GM12892 (cell line): Measurements from ENCODE around the gene SBK3.
"Not testable (repeated sequence)": the region's sequence is repeated elsewhere in the genome, so short reads cannot be mapped to it uniquely, and the experiment has no call there.

ENCODE experiments used
- DNase-seq: peaks from one replicate; pipeline ENCODE4 v3.0.0; 2011; ENCODE audit not compliant: insufficient read length
- FAIRE-seq: peaks from 2 replicates; lab custom pipeline; 2011; peaks lifted over from hg19 to GRCh38; lab: Jason Lieb, UNC
- POLR2A ChIP-seq: IDR thresholded peaks from 2 replicates; pipeline ENCODE4 v1.6.1; 2011; ENCODE audit warnings: low read depth, low read length, control low read depth
- POLR2AphosphoS5 ChIP-seq: IDR thresholded peaks from 2 replicates; pipeline ENCODE4 v1.6.1; 2011; ENCODE audit warnings: low read depth, low read length, control low read depth
- TAF1 ChIP-seq: IDR thresholded peaks from 2 replicates; pipeline ENCODE4 v1.6.1; 2011; ENCODE audit warnings: low read depth, mild to moderate bottlenecking, control low read depth, low read length, borderline replicate concordance

Gene SBK3

DNA sequence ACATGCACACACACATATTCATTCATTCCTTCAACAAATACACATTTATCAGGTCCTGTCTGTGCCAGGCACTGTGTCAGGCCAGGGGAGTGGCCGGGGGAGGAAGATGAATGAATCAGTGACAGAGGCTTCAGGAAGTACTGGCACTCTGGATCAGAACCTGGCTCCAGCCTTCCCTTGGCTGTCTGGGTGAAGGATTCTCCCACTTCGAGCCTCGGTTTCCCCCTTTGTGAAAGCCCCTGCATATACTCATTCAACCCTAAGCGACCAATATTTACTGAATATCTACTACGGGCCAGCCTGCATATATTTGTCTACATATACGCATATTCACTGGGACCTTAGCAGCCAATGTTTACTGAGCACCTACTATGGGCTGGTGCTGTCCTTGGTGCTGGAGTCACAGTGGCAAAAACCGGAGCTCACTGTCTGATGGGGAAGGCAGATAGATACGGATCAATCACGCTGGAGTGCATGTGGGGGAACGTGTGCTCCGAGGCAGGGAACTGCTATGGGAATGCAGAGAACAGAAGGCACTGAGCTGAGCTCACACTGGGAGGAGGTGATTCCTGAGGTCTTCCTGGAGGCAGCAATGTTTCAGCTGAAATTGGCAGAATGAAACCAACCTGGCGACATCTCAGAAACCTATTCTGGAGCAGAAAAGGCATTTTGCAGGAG lies 35.9 kb upstream of the SBK3 start:
- no peak for DNase-seq
- TF ChIP-seq POLR2AphosphoS5 = no peak
- TF ChIP-seq POLR2A = no peak
- no peak for TF ChIP-seq TAF1
- no peak for FAIRE-seq

DNA sequence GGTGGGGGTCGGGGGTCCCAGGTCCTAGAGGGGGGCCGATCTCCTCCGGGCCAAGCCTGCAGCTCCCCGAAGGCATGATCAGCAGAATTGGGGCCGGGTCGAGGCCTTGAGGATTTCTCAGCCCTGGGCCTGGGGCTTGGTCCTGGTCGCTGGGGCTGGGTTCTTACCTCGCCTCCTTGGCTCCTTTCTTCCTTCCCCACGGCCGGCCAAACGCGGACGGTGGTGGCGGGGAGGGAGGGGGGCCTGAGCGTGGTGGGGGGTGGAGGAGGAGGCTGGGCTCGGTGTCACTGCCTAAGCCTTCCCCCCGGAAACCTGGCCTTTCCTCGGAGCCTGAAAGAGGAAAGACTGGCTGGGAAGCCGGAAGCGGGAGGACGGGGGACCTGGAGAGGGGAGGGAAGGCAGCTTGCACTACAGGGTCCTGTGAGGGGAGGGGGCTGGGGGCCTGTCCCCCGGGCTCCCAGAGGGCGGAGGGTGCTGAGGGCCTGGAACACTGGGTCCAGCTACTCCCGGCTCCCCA lies 35.3 kb upstream of the SBK3 start, which contains the start of gene ZNF579:
Gene ZNF579, minus strand, starts transcription at position 221 of the 517 bp plus-strand sequence. CDS start 1,209 bp downstream, outside the sequence.
- TF ChIP-seq POLR2AphosphoS5 = peak; percentile 39; the same call in 1 of the 2 replicates
- TF ChIP-seq TAF1 = no peak
- peak; percentile 58; the same call in 1 of the 2 replicates for TF ChIP-seq POLR2A
- peak; percentile 82 for DNase-seq
- no peak for FAIRE-seq

DNA sequence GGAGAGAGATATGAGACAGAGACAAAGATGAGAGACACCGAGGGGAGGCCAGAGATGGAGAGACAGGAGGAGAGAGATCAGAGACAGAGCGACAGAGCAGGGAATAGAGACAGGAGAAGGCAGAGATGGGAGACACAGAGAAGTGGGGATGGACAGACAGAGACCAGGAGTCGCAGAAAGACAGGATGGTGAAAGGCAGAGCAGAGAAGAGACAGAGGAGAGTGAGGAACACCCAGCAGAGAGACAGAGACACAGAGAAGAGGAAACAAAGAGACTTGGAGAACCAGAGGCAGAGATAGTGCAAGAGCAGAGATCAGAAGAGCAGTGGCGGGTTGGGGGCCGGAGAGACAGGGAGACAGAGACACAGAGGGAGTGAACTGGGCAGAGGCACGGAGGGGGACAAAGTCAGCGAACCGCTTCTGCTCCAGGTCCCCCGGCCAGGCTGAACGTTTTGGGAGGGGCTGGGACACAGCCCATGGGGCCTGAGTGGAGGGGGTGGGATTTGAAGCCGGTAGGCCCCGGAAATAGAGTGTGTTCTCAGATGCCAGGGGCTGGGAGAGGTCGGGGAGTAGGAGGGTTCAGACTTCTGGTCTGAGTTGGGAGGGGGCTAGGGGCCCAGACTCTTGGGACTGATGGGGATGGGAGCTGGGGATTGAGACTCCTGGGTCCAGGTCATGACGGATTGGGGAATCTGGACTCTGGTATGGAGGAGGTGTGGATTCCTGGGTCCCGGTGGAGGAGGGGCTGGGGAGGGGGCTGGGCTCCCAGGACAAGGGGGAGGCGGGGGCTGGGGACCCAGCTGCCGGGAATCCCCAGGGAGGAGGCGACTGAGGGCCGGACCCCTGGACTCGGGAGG lies 34.7 kb upstream of the SBK3 start:
- FAIRE-seq = no peak
- no peak for DNase-seq
- TF ChIP-seq POLR2AphosphoS5 (no peak), POLR2A (no peak)

DNA sequence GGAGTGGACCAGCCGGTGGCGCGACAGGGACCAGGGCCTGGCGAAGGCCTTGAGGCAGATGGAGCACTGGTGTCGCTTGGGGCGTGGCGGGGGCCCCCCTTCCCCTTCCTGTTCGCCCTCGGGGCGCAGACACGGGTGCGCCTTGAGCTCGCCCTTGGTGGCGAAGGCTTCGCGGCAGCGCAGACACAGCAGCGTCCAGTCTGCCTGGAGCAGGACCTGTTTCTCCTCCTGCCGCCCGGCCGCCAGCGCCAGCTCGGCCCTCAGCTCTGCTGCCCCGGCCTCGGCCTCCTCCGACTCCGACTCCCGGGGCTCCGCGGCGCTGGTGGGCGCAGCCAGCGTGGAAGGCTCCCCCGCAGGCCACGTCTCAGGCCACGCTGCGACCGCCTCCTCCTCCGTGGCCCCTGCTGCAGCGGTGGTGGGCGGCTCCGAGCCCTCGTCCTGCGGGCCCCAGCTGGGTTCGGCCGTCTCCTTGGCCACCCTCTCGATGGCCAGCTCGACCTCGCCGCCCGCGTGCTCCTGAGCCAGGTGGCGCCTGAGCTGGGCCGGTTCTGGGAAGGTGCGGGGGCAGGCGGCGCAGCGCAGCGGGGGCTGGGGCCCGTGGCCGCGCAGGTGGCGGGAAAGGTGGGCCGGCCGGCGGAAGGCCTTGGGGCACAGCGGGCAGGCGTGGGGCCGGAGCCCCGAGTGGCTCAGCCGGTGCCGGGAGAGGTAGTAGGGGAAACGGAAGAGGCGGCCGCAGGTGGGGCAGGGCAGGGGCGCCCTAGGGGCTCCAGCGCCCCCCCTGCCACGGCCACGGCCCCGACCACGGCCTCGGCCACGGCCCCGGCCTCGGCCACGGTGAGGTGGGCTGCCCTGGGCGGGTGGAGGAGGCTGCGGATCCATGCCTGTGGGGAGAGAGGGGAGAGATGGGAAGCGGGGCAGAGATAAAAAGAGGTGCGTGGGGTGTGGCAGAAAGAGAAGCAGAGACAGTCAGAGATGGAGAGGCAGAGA lies 33.7 kb upstream of the SBK3 start:
- TF ChIP-seq TAF1 (no peak), POLR2AphosphoS5 (no peak), POLR2A (no peak)
- DNase-seq (no peak), FAIRE-seq (no peak)

DNA sequence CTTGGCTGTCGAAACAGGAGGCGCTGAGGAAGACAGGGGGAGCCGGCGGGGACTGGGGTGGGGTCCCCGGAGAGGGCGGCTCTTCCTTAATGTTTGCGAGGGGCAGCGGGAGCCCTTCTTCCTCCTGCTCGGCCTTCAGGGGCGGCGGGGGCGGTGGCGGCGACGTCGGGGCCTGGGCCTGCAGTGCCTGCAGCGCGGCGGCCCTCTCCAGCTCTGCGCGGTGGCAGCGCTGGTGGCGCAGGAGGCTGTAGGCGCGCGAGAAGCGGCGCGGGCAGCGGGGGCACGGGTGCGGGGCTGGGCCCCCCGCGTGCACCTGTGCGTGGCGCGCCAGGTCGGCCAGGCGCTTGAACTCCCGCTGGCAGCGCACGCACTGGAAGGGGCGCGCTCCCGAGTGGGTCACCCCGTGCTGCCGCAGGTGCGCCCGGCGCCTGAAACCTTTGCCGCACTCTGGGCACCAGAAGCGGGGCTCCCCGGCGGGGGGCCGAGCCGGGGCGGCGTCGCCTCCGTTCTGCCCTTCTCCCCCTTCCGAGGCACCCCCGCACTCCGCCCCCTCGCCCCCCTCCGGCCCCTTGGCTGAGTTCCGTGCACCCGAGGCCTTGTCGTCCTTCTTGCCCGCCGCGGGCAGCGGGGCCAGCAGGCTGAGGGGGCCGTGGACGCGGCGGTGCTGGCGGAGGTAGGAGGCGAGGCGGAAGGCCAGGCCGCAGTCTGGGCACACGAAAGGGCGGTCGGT lies 32.9 kb upstream of the SBK3 start:
- FAIRE-seq (no peak), DNase-seq (no peak)
- TF ChIP-seq POLR2AphosphoS5 (no peak), TAF1 (no peak), POLR2A (no peak)

DNA sequence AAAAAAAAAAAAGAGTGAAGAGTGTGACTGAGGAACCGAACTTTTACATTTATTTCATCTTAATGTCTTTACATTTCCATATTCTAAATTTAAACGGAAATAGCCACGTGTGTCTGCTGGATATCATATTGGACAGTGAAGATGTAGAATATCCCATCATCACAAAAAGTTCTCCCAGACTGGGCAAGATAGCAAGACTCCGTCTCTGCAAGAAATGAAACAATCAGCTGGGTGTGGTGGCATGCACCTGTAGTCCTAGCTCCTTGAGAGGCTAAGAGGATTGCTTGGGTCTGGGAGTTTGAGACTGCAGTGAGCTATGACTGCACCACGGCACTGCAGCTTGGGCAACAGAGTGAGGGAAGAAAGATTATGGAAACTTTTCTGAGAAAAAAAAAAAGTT lies 31.4 kb upstream of the SBK3 start:
- DNase-seq = no peak
- no peak for TF ChIP-seq TAF1
- TF ChIP-seq POLR2AphosphoS5 = no peak
- no peak for TF ChIP-seq POLR2A
- no peak for FAIRE-seq

DNA sequence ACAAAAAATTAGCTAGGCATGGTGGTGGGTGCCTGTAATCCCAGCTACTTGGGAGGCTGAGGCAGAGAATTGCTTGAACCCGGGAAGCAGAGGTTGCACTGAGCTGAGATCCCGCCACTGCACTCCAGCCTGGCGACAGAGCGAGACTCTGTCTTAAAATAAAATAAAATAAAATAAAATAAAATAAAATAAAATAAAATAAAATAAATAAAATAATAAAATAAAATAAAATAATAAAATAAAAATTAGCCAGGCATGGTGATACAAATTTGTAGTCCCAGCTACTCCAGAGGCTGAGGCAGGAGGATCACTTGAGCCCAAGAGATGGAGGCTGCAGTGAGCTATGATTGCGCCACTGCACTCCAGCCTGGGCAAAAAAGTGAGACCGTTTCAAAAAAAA lies 28.6 kb upstream of the SBK3 start:
- DNase-seq, FAIRE-seq: not testable (repeated sequence)

DNA sequence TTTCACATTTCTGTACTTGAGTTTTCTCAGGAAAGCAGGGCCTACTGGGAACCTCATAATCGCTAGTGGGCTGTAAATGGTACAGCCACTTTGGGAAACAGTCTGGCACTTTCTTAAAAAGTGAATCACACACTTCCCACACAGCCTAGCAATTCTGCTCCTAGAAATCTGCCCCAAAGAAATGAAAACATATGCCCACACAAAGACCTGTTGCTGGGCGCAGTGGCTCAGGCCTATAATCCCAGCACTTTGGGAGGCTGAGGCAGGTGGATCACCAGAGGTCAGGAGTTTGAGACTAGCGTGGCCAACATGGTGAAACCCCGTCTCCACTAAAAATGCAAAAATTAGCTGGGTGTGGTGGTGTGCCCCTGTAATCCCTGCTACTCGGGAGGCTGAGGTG lies 24.1 kb upstream of the SBK3 start:
- not testable (repeated sequence) for FAIRE-seq, DNase-seq

DNA sequence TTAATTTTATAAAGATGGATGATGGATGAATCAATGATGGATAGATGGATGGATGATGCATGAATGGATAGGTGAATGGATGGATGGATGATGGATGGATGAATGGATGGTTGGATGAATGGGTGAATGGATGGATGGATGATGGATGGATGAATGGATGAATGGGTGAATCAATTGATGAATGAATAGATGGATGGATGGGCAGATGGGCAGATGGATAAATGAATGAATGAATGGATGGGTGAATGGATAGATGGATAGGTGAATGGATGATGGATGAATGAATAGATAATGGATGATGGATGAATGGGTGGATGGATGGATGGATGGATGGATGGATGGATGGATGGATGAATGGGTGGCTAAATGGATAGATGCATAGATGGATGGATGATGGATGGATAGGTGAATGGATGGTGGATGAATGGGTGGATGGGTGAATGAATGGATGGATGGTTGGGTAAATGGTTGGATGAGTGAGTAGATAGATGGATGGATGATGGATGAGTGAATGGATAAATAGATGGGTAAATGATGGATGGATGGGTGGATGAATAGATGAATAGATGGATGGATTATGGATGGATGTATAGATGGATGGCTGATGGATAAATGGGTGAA lies 22.5 kb upstream of the SBK3 start:
- TF ChIP-seq POLR2AphosphoS5 = no peak
- TF ChIP-seq TAF1 = no peak
- TF ChIP-seq POLR2A = no peak
- no peak for DNase-seq
- no peak for FAIRE-seq

DNA sequence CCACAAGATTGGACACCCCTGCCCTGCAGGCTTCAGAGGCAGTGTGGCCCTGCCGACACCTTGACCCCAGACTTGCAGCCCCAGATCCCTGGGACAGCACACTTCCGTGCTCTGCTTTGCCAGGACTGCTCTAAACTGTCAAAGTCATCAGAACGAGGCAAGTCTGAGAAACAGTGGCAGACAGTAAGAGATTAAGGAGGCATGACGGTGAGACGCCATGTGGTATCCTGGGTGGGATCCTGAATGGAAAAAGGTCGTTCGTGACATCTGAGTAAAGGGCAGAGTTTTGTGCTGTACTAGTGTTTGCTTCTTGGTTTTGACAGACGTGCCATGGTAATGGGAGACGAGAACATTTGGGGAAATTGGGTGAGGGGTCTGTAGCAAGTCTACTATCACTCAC lies 21.5 kb upstream of the SBK3 start:
- no peak for DNase-seq
- TF ChIP-seq TAF1 (no peak), POLR2AphosphoS5 (no peak), POLR2A (no peak)
- no peak for FAIRE-seq

DNA sequence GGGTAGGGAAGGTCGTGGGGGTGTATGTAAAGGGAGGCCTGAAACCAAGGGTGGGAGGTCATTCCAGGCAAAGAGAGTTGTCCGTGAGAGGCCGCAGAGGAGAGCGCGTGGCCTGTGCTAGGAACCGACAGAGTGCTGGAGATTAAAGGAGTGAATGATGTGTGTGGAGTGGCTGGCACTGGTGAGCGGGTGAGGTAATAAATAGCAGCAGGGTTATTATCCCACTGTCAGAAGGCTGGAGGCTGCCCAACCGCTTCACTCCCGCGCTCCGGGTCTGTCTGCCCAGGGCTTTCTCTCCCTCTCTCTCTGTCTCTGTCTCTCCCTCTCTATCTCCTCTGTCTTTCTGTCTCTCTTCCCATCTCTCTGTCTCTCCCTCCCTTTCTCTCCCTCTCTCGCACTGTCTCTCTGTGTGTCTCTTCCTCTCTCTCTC lies 17.9 kb upstream of the SBK3 start:
- TF ChIP-seq POLR2A (no peak), POLR2AphosphoS5 (no peak), TAF1 (no peak)
- FAIRE-seq (no peak), DNase-seq (no peak)
